Epithelial cell of esophagus (primary cell): ENCODE results near the gene INVS.
A peak's percentile ranks its signal among the peaks of the same experiment; 100 is the strongest.
"Not testable (repeated sequence)": the region's sequence is repeated elsewhere in the genome, so short reads cannot be mapped to it uniquely, and the experiment has no call there.

ENCODE experiments used
- DNase-seq: peaks from one replicate; pipeline ENCODE4 v3.0.0; 2010; ENCODE audit warnings: low read depth
- H3K4me3 ChIP-seq: 2 replicates; pipeline ENCODE4 v1.5.1; 2011; ENCODE audit warnings: mild to moderate bottlenecking, low read length, control low read depth
- TF ChIP-seq, protein P1 (sequence below): IDR thresholded peaks from 2 replicates; pipeline ENCODE4 v1.5.1; 2011; ENCODE audit warnings: low read depth, mild to moderate bottlenecking, low read length, control low read depth, inconsistent platforms; ENCODE audit not compliant: insufficient read depth; ENCODE audit errors: missing control alignments

Gene INVS

DNA sequence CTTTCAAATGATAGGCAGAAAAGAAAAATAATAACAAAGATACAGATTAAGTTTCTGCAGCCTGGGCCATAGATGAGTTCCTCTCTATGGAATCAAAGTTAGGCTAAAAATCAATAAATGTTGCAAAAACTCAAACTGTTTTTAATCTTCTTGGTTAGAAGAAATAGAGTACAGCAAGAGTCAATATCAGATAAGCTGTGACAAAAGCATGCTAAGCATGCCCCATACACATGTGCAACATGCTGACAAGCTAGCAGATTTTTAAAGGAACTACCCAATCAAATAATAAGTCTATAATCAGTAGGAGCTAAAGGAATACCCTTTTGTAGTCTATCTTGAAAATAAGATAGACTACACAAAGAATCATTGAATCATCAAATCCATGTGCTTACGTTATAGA lies 7.0 kb upstream of the INVS start:
- TF ChIP-seq, protein P1, sequence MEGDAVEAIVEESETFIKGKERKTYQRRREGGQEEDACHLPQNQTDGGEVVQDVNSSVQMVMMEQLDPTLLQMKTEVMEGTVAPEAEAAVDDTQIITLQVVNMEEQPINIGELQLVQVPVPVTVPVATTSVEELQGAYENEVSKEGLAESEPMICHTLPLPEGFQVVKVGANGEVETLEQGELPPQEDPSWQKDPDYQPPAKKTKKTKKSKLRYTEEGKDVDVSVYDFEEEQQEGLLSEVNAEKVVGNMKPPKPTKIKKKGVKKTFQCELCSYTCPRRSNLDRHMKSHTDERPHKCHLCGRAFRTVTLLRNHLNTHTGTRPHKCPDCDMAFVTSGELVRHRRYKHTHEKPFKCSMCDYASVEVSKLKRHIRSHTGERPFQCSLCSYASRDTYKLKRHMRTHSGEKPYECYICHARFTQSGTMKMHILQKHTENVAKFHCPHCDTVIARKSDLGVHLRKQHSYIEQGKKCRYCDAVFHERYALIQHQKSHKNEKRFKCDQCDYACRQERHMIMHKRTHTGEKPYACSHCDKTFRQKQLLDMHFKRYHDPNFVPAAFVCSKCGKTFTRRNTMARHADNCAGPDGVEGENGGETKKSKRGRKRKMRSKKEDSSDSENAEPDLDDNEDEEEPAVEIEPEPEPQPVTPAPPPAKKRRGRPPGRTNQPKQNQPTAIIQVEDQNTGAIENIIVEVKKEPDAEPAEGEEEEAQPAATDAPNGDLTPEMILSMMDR, result no peak
- DNase-seq, result no peak
- H3K4me3 ChIP-seq, result no peak overlapping the region

DNA sequence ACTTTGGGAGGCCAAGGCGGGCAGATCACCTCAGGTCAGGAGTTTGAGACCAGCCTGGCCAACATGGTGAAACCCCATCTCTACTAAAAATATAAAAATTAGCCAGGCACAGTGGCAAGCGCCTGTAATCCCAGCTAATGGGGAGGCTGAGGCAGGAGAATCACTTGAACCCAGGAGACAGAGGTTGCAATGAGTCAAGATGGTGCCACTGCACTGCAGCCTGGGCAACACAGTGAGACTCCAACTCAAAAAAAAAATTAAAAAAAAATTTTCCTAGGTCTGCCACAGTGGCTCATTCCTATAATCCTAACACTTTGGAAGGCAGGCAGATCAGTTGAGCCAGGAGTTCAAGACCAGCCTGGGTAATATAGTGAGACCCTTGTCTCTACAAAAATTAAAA lies 4.6 kb upstream of the INVS start:
- DNase-seq, H3K4me3 ChIP-seq: not testable (repeated sequence)

DNA sequence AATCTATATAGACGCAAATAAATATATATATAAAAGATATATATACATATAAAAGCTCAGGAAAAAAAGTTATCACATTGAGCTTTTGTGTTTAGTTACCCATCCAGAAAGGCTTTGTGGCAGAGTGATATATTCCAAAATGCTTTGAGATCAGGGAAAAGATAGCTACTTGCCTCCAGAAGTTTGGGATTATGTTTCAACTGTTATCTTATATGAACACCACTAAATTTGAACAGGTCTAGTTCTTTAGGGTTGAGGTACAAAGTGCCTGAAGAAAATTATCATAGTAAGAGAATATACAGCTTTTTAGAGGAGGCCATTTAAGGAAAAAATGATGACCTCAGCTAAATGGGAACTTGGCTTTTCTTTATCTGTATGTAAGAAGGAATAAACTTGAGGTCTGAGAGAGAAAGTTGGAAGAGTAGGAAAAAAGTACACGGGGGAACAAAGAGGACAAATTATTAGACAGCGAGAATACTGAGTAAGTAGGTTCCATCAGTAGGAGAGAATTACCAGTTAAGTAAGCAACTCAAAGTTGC lies 2.6 kb upstream of the INVS start:
- H3K4me3 ChIP-seq, result no peak overlapping the region
- TF ChIP-seq, protein P1, result no peak
- DNase-seq, result no peak

DNA sequence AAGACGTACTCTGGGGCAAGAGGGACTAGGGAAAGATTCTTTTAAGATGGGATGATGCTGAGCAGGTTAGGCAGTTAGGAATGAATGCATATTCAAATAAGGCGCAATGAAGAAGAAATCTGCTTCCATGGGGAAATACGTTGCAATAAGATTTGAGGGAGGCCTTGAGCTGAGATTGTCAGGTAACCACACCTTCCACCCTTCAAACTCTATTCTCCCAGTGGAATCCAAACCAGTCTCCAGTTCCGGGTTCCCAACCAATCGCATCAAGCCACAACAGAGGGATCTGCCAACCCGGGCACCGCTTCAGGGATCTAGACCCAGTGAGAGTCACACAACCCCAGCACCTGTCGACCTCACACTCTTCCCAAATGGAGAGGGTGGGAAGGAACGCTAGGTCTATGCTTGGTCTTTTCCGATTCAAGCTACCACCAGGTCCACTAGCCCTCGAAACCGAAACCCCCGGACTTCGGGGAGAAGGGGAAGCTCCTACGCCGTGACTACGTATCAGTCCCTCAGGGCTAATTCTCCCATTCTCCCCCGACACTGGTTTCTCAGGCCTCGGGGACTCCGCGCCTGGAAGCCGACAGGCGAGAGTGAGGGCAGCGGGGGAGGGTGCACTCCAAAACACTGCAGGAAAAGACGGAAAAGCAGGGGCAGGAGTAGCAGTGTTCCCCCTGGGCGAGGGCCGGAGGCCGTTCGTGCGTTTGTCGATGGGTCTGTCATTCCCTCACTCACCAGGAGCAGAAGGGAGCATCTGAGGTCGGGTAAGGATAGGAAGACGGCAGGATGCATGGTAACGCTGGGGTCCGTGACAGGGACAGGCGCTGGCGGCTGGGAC lies 777 bp upstream of the INVS start:
- TF ChIP-seq, protein P1, result peak; percentile 2
- peak; percentile 92 for DNase-seq
- H3K4me3 ChIP-seq, result peak overlapping the region; percentile 100

DNA sequence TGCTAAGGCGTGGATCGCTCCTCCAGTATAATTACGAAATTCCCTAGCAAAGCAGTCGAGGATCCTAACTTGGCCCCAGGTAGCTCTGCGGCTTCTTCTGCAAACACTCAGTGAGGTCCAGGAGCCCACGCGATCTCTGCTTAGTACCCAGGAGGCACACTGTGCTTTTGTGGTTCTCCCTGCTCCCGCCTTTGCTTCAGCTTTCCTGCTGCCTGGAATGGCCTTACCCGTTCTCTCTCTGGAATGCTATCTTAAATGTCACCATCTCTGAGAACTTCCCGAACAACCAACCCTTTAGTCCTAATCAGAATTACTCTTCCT lies 639 bp downstream of the INVS start:
- peak overlapping the region; percentile 100 for H3K4me3 ChIP-seq
- DNase-seq, result no peak
- TF ChIP-seq, protein P1, result no peak

DNA sequence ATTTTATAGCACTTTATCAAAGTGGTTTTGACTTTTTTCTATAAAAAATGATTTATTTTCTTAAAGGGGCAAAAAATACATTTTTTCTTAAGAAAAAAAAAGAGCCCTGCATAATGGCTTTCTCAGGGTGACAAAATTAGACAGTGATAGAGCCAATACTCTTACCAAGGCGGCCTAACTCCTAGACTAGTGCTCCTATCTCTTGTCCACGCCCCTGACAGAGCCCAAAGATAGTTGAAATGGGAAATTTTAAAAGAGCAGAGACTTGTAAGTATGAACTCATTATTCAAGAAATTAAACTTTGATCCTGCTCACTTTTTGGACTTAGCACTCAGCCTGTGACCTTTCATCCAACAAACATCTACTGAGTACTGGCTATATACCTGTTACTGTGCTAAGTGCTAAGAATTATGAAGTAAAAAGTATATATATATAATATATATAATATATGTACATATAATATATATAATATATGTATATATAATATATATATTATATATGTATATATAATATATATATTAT lies 1.2 kb downstream of the INVS start:
- H3K4me3 ChIP-seq, result peak overlapping the region; percentile 100
- TF ChIP-seq, protein P1, result no peak
- DNase-seq, result no peak

DNA sequence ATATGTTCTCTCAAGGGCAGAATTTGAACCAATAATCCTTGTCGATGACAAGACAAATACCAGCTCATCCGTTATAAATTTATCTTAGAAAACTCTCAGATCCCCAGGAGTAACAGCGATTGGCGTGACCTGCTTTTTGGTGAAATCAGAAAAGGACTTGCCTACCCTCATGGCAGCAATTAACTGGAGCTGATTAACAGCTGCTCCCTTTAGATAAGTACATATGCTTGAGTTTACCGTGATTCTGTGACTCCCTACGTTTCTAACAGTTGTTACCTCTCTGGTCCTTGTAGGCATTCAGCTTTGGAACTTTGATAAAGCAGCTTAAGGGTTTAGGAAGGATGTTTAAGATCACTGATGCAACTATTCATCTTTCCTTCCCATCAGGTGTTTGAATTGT lies 2.6 kb downstream of the INVS start:
- no peak overlapping the region for H3K4me3 ChIP-seq
- TF ChIP-seq, protein P1, result no peak
- no peak for DNase-seq
